Gastrocnemius medialis (tissue), 4 donors: ENCODE data around the gene RAPGEF1.

ENCODE experiments used
- POLR2A ChIP-seq, 2 donors: fragments of 450-650 bp; IDR thresholded peaks; one replicate each; pipeline ENCODE4 v1.6.1; 2017; ENCODE audit warnings: antibody characterized with exemption in 2 of 2, mild to moderate bottlenecking in 2 of 2, moderate library complexity in 2 of 2
- TF ChIP-seq, protein P1 (sequence below), 5 experiments: fragments of 450-650 bp in 3 of 5; fragments of 200-600 bp in 2 of 5; sonication (generic) in 2 of 5; IDR thresholded peaks in 4 of 5; conservative IDR thresholded peaks in 1 of 5; 1 replicate in 4 of 5; 2 replicates in 1 of 5; pipeline ENCODE4 v1.5.1; 2016 to 2019; ENCODE audit warnings: antibody characterized with exemption in 5 of 5, mild to moderate bottlenecking in 3 of 5, moderate library complexity in 3 of 5

DNA sequence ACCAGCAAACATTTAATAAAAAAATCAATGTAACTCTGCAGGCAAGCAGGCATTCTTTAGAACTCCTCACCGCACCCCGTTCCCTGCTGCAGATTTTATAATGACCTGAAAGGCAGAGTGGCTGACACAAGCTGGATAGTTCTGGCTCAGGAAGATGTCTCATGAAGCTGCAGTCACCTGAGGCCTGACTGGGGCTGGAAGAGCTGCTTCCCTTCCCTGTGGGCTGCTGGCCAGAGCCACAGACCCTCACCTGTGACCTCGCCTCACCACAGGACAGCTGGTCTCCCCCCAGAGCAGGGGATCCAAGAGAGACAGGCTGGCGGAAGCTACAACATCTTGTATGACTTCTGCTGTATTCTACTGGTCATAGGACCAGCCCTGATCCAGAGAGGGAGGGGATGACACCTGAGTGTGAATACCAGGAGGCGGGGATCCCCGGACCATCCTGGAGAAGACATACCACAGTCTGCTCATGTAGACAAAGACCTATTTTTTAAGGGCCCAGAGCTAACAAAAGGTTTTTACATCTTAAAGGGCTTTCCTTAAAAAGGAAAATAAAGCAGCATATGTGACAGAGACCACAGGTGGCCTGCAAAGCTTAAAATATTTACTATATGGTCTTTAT, 43.9 kb downstream of the RAPGEF1 start:
- TF ChIP-seq, protein P1, sequence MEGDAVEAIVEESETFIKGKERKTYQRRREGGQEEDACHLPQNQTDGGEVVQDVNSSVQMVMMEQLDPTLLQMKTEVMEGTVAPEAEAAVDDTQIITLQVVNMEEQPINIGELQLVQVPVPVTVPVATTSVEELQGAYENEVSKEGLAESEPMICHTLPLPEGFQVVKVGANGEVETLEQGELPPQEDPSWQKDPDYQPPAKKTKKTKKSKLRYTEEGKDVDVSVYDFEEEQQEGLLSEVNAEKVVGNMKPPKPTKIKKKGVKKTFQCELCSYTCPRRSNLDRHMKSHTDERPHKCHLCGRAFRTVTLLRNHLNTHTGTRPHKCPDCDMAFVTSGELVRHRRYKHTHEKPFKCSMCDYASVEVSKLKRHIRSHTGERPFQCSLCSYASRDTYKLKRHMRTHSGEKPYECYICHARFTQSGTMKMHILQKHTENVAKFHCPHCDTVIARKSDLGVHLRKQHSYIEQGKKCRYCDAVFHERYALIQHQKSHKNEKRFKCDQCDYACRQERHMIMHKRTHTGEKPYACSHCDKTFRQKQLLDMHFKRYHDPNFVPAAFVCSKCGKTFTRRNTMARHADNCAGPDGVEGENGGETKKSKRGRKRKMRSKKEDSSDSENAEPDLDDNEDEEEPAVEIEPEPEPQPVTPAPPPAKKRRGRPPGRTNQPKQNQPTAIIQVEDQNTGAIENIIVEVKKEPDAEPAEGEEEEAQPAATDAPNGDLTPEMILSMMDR (IDR thresholded peaks at IDR 0.05 in 4 of 5, conservative IDR thresholded peaks at IDR 0.05 in 1 of 5), result no peak
- no peak for TF ChIP-seq POLR2A (IDR thresholded peaks at IDR 0.05)
